ENCODE data around the gene PLA2G7. TPM values are rescaled to one million over a fixed set of nuclear protein-coding genes. Genes with fewer than 3 reads are reported as not detected.

PLA2G7 gene
- total and polyA plus RNA-seq, 2 donors from 2014 or later: 1.9 TPM; not detected in 1

GRCh38 chr6:46706464-46706863, 28.7 kb downstream of the PLA2G7 start:
- Histone ChIP-seq H3K36me3 (ENCODE audit: control insufficient read depth in 2 of 3, insufficient read depth in 3 of 3, low read length in 3 of 3) (no peaks in the 10 kb centered on the region), H3K4me1 (ENCODE audit: control insufficient read depth in 2 of 3, insufficient read depth in 2 of 3, low read depth in 1 of 3, low read length in 3 of 3) (no peaks in the 10 kb centered on the region), H3K27ac (ENCODE audit: low read depth in 2 of 2, low read length in 2 of 2) (no peak overlapping the region), H3K27me3 (ENCODE audit: control insufficient read depth, insufficient read depth, low read length) (no peaks in the 10 kb centered on the region), H3K9ac (ENCODE audit: low read length in 3 of 3) (no peak overlapping the region), H3K4me3 (ENCODE audit: low read length in 3 of 3) (no peak overlapping the region), H3K9me3 (ENCODE audit: control insufficient read depth in 2 of 3, insufficient read depth in 1 of 3, low read length in 3 of 3) (no peaks in the 10 kb centered on the region)
- no peak for TF ChIP-seq CTCF (IDR thresholded peaks at IDR 0.05; ENCODE audit: borderline replicate concordance, extremely low read depth, insufficient read depth)
- DNase-seq (no peak), FAIRE-seq (no peak)
- intact Hi-C loops (cut with DNase I): no loop called here

GRCh38 chr6:46704562-46704961, 30.6 kb downstream of the PLA2G7 start:
- Histone ChIP-seq H3K4me1 (ENCODE audit: control insufficient read depth in 2 of 3, insufficient read depth in 2 of 3, low read depth in 1 of 3, low read length in 3 of 3) (no peaks in the 10 kb centered on the region), H3K36me3 (ENCODE audit: control insufficient read depth in 2 of 3, insufficient read depth in 3 of 3, low read length in 3 of 3) (no peaks in the 10 kb centered on the region), H3K9me3 (ENCODE audit: control insufficient read depth in 2 of 3, insufficient read depth in 1 of 3, low read length in 3 of 3) (no peaks in the 10 kb centered on the region), H3K4me3 (ENCODE audit: low read length in 3 of 3) (no peak overlapping the region), H3K27ac (ENCODE audit: low read depth in 2 of 2, low read length in 2 of 2) (no peak overlapping the region), H3K9ac (ENCODE audit: low read length in 3 of 3) (no peak overlapping the region), H3K27me3 (ENCODE audit: control insufficient read depth, insufficient read depth, low read length) (no peaks in the 10 kb centered on the region)
- TF ChIP-seq CTCF (IDR thresholded peaks at IDR 0.05; ENCODE audit: borderline replicate concordance, extremely low read depth, insufficient read depth): no peak
- peak in 2 of 5 donors; percentile 34 to 45 for DNase-seq
- intact Hi-C loops (cut with DNase I): no loop called here
- FAIRE-seq: no peak

- intact Hi-C loops (cut with DNase I): no loop called here
- Histone ChIP-seq H3K9ac (ENCODE audit: low read length in 3 of 3) (no peak overlapping the region), H3K4me3 (ENCODE audit: low read length in 3 of 3) (no peak overlapping the region)
Measured at GRCh38 chr6:46699970-46700369, 35.2 kb downstream of the PLA2G7 start.

More at GRCh38 chr6:46699970-46700369, 35.2 kb downstream of the PLA2G7 start:
- Histone ChIP-seq H3K27me3 (ENCODE audit: control insufficient read depth, insufficient read depth, low read length) (no peaks in the 10 kb centered on the region), H3K4me1 (ENCODE audit: control insufficient read depth in 2 of 3, insufficient read depth in 2 of 3, low read depth in 1 of 3, low read length in 3 of 3) (no peaks in the 10 kb centered on the region), H3K9me3 (ENCODE audit: control insufficient read depth in 2 of 3, insufficient read depth in 1 of 3, low read length in 3 of 3) (no peaks in the 10 kb centered on the region), H3K27ac (ENCODE audit: low read depth in 2 of 2, low read length in 2 of 2) (no peak overlapping the region), H3K36me3 (ENCODE audit: control insufficient read depth in 2 of 3, insufficient read depth in 3 of 3, low read length in 3 of 3) (no peaks in the 10 kb centered on the region)
- DNase-seq (no peak), FAIRE-seq (no peak)
- no peak for TF ChIP-seq CTCF (IDR thresholded peaks at IDR 0.05; ENCODE audit: borderline replicate concordance, extremely low read depth, insufficient read depth)
